Kidney (tissue), 14 donors: ENCODE results near the gene FASN. TPM values are rescaled to one million over a fixed set of nuclear protein-coding genes. Genes with fewer than 3 reads are reported as not detected.

Experiments
- DNase-seq, 5 donors: peaks; one replicate each; pipeline ENCODE4 v3.0.0-alpha.2; 2013 to 2020
- FAIRE-seq: peaks from 2 replicates; lab custom pipeline; 2012; peaks lifted over from hg19 to GRCh38; lab: Jason Lieb, UNC
- H3K27ac ChIP-seq, 2 donors: one replicate each; pipeline ENCODE4 v1.7.0; 2013; ENCODE audit warnings: low read depth in 2 of 2, low read length in 2 of 2, inconsistent platforms in 1 of 2
- H3K27me3 ChIP-seq: one replicate; pipeline ENCODE4 v1.7.1; 2013; ENCODE audit warnings: low read length, inconsistent platforms; ENCODE audit not compliant: control insufficient read depth, insufficient read depth
- H3K36me3 ChIP-seq, 3 donors: one replicate each; pipeline versions ENCODE4 v1.7.0 to v1.7.1; 2013; ENCODE audit warnings: low read length in 3 of 3, control low read depth in 1 of 3, inconsistent platforms in 1 of 3; ENCODE audit not compliant: insufficient read depth in 3 of 3, control insufficient read depth in 2 of 3
- H3K4me1 ChIP-seq, 3 donors: one replicate each; pipeline versions ENCODE4 v1.7.0 to v1.7.1; 2013; ENCODE audit warnings: low read length in 3 of 3, inconsistent platforms in 1 of 3, low read depth in 1 of 3; ENCODE audit not compliant: control insufficient read depth in 2 of 3, insufficient read depth in 2 of 3
- H3K4me3 ChIP-seq, 3 donors: one replicate each; pipeline versions ENCODE4 v1.7.0 to v1.8.1; 2013; ENCODE audit warnings: low read length in 3 of 3, control low read depth in 1 of 3, inconsistent platforms in 1 of 3
- H3K9ac ChIP-seq, 3 donors: one replicate each; pipeline versions ENCODE4 v1.7.0 to v1.7.1; 2013; ENCODE audit warnings: low read length in 3 of 3, control low read depth in 1 of 3, inconsistent platforms in 1 of 3
- H3K9me3 ChIP-seq, 3 donors: one replicate each; pipeline versions ENCODE4 v1.7.0 to v1.7.1; 2013; ENCODE audit warnings: low read length in 3 of 3, control low read depth in 1 of 3, inconsistent platforms in 1 of 3; ENCODE audit not compliant: control insufficient read depth in 2 of 3, insufficient read depth in 1 of 3
- CTCF ChIP-seq: IDR thresholded peaks from 3 replicates; pipeline ENCODE4 v1.5.1; 2012; ENCODE audit warnings: mild to moderate bottlenecking, moderate library complexity, borderline replicate concordance; ENCODE audit not compliant: insufficient read depth; ENCODE audit errors: extremely low read depth
- intact Hi-C: fragments of 100-400 bp; cut with DNase I; formaldehyde crosslinking; loops from one replicate; pipeline ENCODE4 v1.11.1; 2022
- polyA plus RNA-seq: library from polyadenylated mRNA; stranded (reverse); fragments of 350-450 nt; fragmentation: Illumina TruSeq; extraction: RNeasy Lipid Tissue Mini Kit (QIAGEN cat#74804); gene quantifications from one replicate; pipeline ENCODE4 v1.2.3, GENCODE V29; 2014; ENCODE audit warnings: low read depth, low replicate concordance; ENCODE audit not compliant: insufficient read depth
- total RNA-seq: library from RNA; stranded (reverse); fragmentation: NEBNext Ultra II Directional; extraction: Animal tissue kit (Norgen Biotek cat#: 25700); gene quantifications from one replicate; pipeline ENCODE4 v1.2.1, GENCODE V29; 2021
- donor health status: control.
- donor health status: control.
- donor health status: control.
- donor health status: control.
- donor health status: control.
- donor health status: DM: yes; HTN: yes; CAD: no.
- donor health status: Normal renal cell carcinoma (clear cell type).

FASN gene
- total and polyA plus RNA-seq, 2 donors from 2014 or later = 13.6 to 43.3 TPM

DNA sequence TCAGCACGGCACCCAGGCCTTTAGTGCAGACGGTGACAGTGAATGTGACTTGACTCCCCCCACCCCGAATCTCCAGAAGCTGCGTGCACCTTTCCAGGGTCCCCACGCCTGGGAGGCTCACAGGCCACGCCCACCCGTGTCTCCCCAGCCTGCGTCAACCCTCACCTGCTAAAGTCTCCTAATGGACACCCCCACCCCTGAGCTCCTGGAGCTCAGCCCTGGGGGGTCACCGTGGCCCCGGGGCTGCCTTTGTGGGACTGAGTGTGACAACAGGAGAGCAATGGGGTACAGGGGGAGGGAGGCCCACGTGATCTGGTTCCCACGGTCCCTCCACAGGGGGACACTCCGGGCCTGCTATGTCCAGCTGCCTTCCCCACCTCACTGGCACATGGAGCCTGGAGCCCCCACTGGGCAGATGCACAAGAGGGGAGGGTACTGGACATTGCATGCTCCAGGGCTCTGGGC, 7.4 kb upstream of the FASN start:
- DNase-seq (peak in 2 of 5 donors; percentile 70 to 76), FAIRE-seq (no peak)
- H3K9ac ChIP-seq = no peak overlapping the region
- peak overlapping the region in 1 of 2 donors; percentile 22 for H3K27ac ChIP-seq
- peaks cover 0 to 45% (median 21%) of the 10 kb centered on the region in 3 donors for H3K4me1 ChIP-seq
- H3K9me3 ChIP-seq = no peaks in the 10 kb centered on the region
- no peak overlapping the region for H3K4me3 ChIP-seq
- intact Hi-C loops = no loop called here
- TF ChIP-seq CTCF = no peak
- peaks cover 0 to 2% (median 0%) of the 10 kb centered on the region in 3 donors for H3K36me3 ChIP-seq
- no peaks in the 10 kb centered on the region for H3K27me3 ChIP-seq

- Histone ChIP-seq H3K27me3 (no peaks in the 10 kb centered on the region), H3K9me3 (no peaks in the 10 kb centered on the region), H3K27ac (peak overlapping the region; percentile 22 to 32), H3K4me1 (peaks cover 0 to 49% (median 21%) of the 10 kb centered on the region in 3 donors), H3K9ac (no peak overlapping the region), H3K36me3 (peaks cover 0 to 2% (median 0%) of the 10 kb centered on the region in 3 donors), H3K4me3 (no peak overlapping the region)
- no peak for TF ChIP-seq CTCF
- DNase-seq (no peak), FAIRE-seq (no peak)
- intact Hi-C loops = no loop called here
Measured at GRCh38 chr17:82104797-82105416, 6.9 kb upstream of the FASN start.

DNA sequence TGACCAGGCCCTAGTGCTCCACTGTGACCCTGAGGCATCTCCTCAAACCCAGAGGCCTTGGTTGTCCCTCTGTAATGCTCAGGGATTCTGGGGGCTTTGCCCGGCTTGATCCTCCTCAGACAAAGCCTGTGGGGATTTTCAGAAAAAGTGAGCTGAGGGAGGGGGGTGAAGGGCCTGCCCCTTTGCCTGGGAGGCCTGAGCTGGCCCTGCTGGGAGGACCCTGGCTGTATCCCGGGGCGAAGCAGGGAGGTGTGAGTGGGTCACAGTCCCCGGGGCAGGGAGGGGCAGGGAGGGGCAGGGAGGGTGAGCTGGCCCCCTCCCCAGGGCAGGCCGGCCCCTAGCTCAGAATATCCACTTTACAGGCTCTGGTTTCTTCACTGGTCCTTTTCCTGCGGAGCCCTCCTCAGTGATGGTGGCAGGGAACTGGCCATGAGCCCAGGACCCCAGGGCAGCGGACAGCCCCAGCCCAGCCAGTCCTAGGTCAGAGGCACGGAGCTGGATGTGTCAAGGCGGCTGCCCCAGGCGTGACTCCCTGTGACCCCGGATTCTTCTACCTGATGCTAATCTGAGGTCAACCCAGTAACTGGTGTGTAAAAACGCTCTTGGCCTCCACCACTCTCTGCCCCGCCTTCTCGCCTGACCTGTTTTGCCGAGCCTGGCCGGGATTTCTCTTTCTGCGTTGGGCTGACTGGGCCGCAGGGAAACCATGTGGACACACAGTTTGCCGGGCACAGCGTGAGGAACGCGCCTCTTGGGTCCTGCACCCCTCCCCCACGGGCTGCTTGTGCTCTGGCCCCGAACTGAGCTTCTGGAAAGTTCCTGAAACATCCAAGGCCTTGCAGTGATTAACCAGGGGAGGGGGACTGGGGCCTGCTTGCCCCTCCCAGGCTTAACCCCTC, 5.8 kb upstream of the FASN start:
- Histone ChIP-seq H3K9me3 (no peaks in the 10 kb centered on the region), H3K36me3 (peaks cover 0 to 2% (median 0%) of the 10 kb centered on the region in 3 donors), H3K4me1 (peaks cover 0 to 57% (median 29%) of the 10 kb centered on the region in 3 donors), H3K9ac (peak overlapping the region in 1 of 3 donors; percentile 40), H3K4me3 (no peak overlapping the region), H3K27ac (peak overlapping the region; percentile 70 to 83), H3K27me3 (no peaks in the 10 kb centered on the region)
- no peak for TF ChIP-seq CTCF
- intact Hi-C loops = no loop called here
- FAIRE-seq = no peak
- DNase-seq = peak; percentile 73 to 93 (median 83)
